KOPT-K1 (cell line): Measurements from ENCODE around the gene RNPS1.
"Not testable (repeated sequence)": the region's sequence is repeated elsewhere in the genome, so short reads cannot be mapped to it uniquely, and the experiment has no call there.

Experiments
- H3K27ac ChIP-seq: fragments of 200-600 bp; sonication (generic); 2 replicates; pipeline ENCODE4 v1.5.1; 2016; ENCODE audit warnings: antibody characterized with exemption, mild to moderate bottlenecking, low read depth, low read length; ENCODE audit not compliant: poor library complexity, severe bottlenecking
- H3K36me3 ChIP-seq: fragments of 200-600 bp; sonication (generic); 2 replicates; pipeline ENCODE4 v1.5.1; 2017; ENCODE audit warnings: antibody characterized with exemption, mild to moderate bottlenecking, low read length, moderate library complexity; ENCODE audit not compliant: insufficient read depth
- H3K9me3 ChIP-seq: fragments of 200-600 bp; sonication (generic); 2 replicates; pipeline ENCODE4 v1.5.1; 2017; ENCODE audit warnings: antibody characterized with exemption, low read length, mild to moderate bottlenecking; ENCODE audit not compliant: insufficient read depth, poor library complexity, severe bottlenecking

Gene RNPS1

DNA sequence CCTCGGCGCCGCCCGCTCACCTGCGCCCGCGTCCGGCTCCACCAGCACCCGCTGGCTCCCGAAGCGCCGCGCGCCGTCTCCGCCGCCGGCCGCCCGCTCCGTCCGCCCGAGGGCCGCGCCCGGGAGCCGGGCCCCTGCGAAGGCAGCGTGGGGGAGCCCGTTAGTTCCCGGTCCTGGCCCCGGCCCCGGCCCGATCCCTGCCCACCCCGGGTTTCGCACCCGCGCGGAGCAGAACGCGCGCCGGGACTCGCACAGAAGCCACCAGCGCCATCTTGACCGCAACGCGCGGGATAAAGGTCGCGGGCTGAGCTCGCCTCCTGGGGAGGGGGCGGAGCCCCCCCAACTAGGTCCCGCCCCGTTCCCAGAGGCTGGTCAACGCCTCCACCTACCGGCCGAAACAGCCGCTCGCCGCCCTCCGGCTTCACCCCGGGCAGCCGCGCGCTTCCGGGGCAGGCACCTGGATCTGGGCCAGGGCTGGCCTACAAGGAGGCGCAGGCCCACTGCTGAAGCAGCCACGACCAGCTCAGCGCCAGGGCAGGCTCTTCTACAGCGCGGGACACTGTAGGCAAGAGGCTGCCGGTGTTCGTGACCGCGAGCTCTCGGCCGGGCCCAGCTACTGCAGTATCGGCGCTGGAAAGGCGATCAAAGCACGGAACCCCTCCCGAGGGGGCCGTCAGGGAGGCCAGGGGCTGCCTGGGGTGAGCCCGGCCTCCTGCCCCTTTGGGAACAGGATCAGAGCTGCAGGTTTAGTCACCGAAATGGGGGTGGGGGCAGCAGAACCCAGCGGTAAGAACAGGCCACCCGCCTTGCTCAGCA, 16.4 kb downstream of the RNPS1 start, which contains the start of gene ECI1:
Gene ECI1 (minus strand): TSS at position 292 of the 816 bp plus-strand sequence. CDS start 21 bp downstream, at position 271.
- Histone ChIP-seq H3K27ac (no peak within 1 kb of the TSS), H3K9me3 (no peaks in the 10 kb centered on the region), H3K36me3 (peaks cover 99% of the 10 kb centered on the region)

DNA sequence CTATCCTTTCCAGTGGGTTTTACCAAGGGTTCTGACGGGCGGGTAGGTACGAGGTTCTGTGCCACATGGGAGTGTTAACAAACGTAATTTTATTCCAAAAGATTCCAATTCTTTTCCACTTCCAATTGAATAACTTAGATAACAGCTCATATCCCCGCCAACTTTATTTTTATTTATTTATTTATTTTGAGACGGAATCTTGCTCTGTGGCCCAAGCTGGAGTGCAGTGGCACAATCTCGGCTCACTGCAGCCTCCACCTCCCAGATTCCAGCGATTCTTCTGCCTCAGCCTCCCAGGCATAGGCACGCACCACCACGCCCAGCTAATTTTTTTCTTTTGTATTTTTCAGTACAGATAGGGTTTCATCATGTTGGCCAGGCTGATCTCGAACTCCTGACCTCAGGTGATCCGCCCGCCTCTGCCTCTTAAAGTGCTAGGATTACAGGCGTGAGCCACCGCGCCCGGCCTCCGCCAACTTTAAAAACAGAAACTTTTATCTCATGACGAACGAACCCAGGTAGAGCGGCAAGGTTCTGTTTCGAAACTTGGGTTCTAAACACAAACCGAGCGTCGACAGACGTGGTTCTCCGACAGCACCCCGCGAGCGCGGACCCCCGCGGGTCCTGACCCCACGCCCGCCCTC, 17.2 kb downstream of the RNPS1 start:
- H3K36me3 ChIP-seq: peaks cover 99% of the 10 kb centered on the region
- no peak overlapping the region for H3K27ac ChIP-seq
- H3K9me3 ChIP-seq: no peaks in the 10 kb centered on the region

DNA sequence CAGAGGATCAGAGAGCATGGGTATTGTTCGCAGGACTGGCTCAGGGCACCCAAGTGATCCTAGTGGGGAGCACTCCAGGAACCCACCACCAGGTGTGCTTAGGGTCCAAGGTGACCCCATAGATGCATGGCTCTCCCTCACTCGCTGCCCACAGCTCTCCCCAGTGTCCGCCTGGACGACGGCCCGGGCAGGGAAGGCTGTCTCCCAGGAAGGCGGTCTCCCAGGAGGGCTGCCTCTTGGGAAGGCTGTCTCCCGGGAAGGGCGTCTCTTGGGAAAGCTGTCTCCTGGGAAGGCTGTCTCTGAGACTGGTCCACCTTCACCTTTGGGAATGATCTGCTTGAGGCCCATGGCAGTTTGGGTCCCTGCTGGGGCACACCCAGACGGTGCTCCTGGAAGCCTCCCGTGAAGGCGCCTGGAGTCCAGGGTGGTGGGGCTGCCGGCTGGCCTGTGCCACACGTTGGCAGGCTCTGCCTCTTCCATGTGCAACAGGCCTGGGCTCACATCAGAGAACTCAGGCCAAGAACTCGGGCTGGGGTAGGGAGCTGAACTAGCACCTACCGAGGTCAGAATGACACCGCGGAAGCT, 21.5 kb downstream of the RNPS1 start:
- Histone ChIP-seq H3K9me3 (no peaks in the 10 kb centered on the region), H3K36me3 (peaks cover 99% of the 10 kb centered on the region), H3K27ac (no peak overlapping the region)

DNA sequence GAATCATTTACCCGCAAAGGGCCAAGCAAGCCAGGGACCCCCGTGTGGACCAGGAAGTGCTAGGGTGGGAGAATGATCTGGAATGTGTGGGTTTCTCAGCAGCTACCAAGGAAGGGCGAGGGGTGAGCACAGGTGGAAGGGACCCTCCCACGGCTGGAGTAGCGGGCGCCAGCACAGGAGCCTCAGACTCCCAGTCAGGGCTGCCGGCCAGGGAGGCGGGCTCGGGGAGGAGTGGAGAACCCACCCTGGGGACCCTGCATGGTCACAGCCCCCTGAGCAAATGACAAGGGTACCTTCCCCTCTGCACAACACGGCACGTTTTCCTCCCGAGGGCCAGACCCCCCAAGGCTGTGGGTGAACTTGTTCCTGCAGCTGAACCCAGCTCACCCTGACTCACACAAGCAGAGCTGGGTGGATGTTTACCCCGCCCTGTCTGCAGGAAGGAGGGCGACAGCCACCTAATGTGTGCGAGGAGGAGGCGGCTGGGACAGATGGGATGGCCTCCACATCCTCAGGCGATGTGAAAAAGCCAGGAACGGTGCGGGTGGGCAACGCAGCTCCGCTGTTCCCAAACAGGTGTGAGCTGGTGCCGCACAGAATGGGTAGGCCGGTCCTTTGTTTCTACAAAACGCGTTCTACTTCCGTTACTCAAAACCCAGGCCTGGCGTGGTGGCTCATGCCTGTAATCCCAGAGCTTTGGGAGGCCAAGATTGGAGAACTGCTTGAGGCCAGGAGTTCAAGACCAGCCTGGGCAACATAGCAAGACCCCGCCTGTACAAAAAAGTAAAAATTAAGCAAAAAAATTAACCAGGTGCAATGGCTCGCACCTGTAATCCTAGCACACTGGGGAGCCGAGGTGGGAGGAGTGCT, 22.8 kb downstream of the RNPS1 start:
- Histone ChIP-seq H3K9me3 (no peaks in the 10 kb centered on the region), H3K27ac (no peak overlapping the region), H3K36me3 (peaks cover 90% of the 10 kb centered on the region)

DNA sequence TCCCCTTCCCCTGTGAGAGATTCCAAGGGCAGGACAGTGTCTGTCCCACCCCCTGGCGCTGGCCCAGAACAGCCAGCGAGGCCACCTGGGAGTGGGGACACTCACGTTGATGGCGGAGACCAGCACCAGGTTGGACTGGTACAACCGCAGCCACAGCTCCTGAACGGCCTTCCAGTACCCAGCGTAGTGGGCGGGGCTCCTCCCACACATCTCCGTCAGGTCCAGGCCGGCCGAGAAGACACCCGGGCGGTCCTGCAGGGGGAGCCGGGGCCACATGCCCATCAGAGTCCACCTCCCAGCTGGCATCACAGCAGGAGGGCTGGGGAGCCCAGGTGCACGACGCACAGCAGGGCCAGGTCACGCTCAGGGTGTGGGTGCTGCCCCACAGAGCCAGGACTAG, 23.6 kb downstream of the RNPS1 start:
- Histone ChIP-seq H3K9me3 (no peaks in the 10 kb centered on the region), H3K27ac (no peak overlapping the region), H3K36me3 (peaks cover 88% of the 10 kb centered on the region)

DNA sequence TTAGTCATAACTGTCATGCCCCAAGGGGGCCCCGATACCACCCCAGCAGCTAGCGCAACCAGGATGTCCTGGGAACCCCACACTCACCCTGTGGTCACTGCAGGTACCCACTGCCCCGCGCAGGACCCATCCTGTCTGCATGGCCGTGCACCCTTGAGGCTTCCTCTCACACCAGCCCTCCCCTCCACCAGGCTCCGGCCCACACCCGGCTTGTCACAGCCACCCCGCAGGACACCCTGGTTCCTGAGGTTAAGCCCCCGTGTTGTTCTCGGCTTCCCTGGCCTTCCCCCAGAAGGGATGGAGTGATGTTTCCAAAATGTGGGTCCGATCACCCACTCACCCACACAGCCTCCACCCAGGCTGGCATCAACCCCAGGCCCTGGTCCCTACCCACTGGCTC, 24.1 kb downstream of the RNPS1 start:
- Histone ChIP-seq H3K36me3 (peaks cover 88% of the 10 kb centered on the region), H3K27ac (no peak overlapping the region), H3K9me3 (no peaks in the 10 kb centered on the region)

DNA sequence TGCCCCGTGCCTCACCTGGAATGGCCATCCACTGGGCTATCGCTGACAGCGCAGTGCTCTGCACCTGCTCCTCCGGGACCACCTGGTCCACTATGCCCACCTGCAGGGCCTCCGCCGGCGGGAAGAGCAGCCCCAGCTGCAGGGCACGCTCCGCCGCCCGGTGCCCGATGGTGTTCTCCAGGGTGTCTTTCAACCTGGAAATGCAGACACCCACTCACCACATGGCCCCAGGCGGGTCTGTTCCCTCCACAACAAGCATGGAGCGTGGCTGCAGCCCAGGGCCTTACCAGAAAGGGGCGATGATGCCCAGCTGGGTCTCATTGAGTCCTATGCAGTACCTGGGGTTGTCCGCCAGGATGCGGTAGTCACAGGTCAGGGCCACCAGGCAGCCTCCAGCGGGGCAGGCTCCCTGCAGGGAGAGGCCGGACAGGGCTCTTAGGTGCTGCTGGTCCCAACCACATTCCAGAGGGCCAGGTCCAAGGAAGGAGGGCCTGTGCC, 24.8 kb downstream of the RNPS1 start:
- Histone ChIP-seq H3K27ac (no peak overlapping the region), H3K36me3 (peaks cover 88% of the 10 kb centered on the region), H3K9me3 (no peaks in the 10 kb centered on the region)

DNA sequence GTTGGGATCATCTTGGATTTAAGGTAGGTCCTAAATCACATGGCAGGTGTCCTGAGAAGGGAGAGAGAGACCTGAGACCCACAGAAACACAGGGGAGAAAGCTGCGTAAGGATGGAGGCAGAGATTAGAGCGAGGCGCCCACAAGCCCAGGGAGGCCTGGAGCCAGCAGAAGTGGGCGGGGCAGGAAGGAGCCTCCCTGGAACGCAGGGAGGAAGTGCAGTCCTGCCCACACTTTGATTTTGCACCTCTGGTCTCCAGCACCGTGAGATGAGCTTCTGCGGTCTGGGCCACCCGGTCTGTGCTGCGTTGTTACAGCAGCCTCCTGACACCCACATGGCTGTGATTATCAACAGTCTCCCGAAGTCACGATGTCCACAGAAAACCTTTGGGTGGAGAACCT, 25.3 kb downstream of the RNPS1 start:
- H3K36me3 ChIP-seq: peaks cover 88% of the 10 kb centered on the region
- no peak overlapping the region for H3K27ac ChIP-seq
- H3K9me3 ChIP-seq: no peaks in the 10 kb centered on the region

DNA sequence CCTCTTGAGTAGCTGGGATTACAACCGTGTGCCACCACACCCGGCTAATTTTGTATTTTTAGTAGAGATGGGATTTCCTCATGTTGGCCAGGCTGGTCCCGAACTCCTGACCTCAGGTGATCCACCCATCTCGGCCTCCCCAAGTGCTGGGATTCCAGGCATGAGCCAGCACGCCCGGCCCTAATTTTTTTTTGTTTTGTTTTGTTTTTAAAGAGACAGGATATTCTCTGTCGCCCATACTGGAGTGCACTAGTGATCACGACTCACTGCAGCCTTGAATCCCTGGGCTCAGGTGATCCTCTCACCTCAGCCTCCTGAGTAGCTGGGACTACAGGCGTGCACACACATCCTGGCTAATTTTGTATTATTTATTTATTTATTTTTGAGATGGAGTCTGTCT, 27.6 kb downstream of the RNPS1 start:
- not testable (repeated sequence) for H3K9me3 ChIP-seq, H3K27ac ChIP-seq
- H3K36me3 ChIP-seq: peaks cover 80% of the 10 kb centered on the region

DNA sequence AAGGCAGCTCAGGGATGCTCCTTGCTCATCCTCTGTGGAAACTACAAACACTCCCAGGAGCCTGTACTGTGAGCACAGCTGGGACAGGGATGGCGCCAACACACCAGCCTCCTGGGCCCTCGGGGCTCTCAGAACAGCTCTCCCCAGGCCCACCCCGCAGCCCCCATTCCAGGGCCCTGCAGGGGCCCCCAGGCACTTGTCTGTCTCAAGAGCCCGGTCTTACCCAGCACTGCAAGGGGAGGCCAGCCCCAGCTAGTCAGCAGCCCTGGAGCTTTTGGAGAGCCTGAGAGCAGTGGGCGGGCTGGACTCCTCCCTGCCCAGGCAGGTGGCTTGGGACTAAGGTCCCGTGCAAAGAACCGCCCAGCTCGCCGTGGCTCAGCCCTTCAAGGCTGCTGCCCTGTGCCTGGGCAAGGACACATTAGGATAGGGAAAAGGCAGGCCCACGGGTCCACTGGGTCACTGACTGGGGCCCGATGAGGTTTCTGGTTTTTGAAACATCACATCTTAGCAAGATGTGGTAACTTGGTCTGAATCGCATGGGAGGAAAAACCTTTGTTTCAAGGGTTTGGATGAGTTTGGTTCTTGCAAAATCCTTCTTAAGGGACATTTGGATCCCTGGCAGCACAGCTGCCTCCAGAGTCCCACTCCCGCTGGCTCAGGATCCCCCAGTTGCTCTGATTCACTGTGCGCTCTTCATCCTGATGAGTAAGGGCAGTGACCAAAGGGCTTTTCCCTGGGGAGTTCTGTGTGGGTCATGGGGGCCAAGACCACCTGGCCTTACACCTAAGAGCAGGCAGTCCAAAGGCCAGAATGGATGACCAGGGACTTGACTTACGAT, 28.9 kb downstream of the RNPS1 start:
- H3K27ac ChIP-seq: no peak overlapping the region
- H3K9me3 ChIP-seq: no peaks in the 10 kb centered on the region
- H3K36me3 ChIP-seq: peaks cover 80% of the 10 kb centered on the region

DNA sequence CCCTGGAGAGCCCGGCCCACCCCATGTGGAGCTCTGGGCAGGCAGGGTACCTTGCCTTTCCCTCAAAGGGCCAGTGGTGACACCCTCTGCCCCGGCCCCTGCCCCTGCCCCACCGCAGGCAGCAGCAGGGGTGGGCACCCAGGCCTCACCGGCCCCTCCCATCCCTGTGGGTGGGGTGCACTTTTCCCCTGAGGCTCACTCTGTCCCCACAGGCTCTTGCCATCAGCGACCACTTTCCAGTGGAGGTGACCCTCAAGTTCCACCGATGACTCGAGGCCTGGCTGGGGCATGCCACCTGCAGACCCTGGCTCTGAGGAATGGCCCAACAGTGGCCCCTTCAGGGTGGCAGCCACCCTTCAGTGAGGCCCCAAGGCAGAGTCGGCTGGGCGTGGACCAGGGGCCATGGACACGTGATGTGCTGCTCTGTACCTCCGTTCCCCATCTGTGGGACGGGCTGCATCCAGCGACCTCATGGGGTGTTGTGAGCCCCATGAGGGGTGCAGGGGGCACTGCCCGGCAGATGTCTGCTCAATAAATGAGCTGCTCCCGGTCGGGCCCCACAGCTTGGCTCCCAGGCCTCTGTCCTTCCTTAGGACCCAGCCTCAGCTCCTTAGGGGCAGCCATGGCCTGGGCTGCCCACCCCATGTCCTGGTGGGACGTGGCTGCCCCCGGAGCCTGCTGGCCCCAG, 29.6 kb downstream of the RNPS1 start:
- Histone ChIP-seq H3K36me3 (peaks cover 80% of the 10 kb centered on the region), H3K9me3 (no peaks in the 10 kb centered on the region)

DNA sequence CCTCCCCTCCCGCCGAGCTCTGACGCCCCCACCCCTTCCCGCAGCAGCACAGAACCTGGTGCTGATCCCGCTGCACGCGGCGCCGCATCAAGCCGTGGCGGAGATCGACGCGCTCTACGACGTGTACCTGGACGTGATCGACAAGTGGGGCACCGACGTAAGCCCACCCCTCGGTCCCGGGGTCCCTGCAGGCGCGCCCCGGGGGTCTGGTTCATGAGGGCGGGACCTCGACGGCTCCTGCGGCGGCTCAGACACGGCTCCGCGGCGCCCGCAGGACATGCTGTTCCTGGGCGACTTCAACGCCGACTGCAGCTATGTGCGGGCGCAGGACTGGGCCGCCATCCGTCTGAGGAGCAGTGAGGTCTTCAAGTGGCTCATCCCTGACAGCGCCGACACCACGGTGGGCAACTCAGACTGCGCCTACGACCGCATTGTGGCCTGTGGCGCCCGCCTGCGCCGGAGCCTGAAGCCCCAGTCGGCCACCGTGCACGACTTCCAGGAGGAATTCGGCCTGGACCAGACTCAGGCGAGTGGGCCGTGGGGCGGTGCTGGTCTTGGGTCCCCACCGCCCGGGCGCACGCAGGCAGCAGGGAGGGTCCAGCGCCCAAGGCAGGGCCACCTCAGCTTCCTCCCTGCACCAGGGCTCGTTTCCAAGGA, 30.3 kb downstream of the RNPS1 start:
- Histone ChIP-seq H3K36me3 (peaks cover 80% of the 10 kb centered on the region), H3K9me3 (no peaks in the 10 kb centered on the region), H3K27ac (no peak overlapping the region)

More for the DNA sequence above, 29.6 kb downstream of the RNPS1 start:
- no peak overlapping the region for H3K27ac ChIP-seq

DNA sequence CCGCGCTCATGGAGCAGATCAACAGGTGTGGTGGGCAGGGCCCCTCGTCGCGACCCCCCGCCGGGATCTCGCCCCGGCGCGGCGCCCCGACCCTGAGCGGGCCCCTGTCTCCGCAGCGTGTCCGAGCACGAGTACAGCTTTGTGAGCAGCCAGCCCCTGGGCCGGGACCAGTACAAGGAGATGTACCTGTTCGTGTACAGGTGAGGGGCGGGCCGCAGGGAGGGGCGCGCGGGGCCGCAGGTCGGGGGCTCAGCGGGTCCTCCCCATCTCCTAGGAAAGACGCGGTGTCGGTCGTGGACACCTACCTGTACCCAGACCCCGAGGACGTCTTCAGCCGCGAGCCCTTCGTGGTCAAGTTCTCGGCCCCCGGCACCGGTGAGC, 30.8 kb downstream of the RNPS1 start:
- H3K36me3 ChIP-seq: peaks cover 80% of the 10 kb centered on the region
- no peaks in the 10 kb centered on the region for H3K9me3 ChIP-seq
- H3K27ac ChIP-seq: no peak overlapping the region
